Measurements from ENCODE around the gene TXNDC15.
A peak's percentile ranks its signal among the peaks of the same experiment; 100 is the strongest.

TXNDC15 gene

DNA sequence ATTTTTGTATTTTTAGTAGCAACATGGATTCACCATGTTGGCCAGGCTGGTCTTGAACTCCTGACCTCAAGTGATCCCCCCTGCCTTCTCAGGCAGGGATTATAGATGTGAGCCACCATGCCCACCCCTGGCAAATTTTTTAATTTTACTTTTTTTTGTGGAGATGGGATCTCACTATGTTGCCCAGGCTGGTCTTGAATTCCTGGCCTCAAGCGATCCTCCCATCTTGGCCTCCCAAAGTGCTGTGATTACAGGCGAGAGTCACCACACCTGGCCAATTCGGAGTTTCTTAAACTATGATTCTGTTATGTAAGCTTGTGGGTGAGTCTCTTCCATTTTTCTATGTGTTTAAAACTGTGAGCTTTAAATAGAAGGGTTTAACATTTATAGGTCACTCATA lies 58.3 kb downstream of the TXNDC15 start:
- no peak for FAIRE-seq

GRCh38 chr5:134934202-134934601 lies 60.0 kb downstream of the TXNDC15 start:
- FAIRE-seq = no peak

DNA sequence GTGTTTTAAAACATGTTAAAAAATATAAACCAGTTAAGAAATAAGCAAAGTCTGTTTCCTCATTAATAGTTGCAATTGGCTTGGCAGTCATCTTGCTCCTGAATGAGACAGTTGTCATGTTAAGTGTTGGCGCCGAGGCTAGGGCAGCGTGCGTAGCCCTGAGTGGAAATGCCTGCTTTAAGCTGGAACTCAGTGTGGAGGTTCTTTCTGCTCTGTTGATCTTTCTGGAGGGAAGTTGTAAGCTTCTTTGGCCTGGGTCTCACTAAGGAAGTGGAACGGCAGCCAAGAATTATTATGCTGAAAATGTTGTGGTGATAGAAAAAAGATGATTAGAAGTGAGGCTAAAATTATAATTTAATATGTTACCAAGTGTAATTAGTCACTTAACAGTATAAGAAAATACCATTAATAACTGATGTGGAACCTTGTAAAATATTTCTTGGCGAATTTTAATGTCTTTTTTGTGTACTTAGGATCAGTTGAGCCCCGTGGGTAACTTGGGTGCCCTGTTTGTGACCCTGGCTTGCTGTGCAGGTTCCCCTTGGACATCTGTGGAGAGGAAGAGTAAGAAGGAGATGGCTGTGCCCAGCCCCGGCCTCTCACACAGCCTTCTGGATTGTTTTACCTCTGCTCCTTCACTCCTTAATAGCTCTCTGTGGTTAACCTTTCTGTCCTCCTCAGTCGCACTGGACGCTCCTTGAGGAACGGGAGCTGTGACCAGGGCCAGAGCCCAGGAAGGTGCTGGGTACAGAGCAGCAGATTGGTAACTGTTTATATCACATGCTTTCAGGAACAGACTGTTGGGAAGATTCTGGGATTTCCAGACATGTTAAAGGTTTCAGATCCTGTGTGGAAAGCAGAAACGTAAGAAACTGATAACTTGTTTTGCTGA lies 61.8 kb downstream of the TXNDC15 start:
- FAIRE-seq = no peak

GRCh38 chr5:134937526-134937925 lies 63.4 kb downstream of the TXNDC15 start:
- no peak for FAIRE-seq

DNA sequence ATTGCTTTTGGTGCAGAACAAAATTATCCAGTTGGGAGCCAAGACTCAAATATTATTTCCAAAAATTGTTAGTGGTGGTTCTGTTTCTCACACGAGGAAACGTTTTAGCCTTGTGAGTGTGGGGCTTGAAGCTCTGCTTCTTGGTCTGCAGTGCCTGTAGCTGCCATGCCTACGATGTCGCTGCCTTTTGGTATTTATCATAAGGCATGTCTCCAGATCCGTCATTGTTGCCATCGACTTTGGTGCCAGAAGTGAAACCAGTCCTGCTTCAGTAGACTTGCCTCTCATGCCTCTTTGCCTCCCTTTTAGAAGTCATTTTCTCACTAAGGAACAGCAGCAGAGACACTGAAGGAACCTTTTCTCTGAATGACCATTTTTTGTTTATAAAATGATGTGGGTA lies 63.9 kb downstream of the TXNDC15 start:
- FAIRE-seq = no peak

DNA sequence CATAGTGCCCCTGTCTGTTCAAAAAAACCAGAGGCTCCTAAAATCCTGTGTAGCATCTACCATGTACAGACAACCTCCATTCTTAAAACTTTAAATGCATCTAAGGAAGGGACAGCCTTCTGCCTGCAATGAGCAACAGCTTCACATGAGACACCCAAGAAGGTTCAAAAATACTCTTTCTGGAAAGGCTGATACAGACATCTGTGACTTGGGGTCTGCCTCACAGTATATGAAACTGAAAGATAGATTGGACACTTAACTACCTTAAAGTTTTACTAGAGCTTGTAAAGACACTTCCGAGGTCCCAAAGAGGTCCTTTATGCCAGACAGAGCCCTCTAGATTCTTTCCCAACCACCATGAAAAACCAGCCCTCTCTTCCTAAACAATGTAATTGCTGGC lies 65.3 kb downstream of the TXNDC15 start:
- FAIRE-seq = no peak

DNA sequence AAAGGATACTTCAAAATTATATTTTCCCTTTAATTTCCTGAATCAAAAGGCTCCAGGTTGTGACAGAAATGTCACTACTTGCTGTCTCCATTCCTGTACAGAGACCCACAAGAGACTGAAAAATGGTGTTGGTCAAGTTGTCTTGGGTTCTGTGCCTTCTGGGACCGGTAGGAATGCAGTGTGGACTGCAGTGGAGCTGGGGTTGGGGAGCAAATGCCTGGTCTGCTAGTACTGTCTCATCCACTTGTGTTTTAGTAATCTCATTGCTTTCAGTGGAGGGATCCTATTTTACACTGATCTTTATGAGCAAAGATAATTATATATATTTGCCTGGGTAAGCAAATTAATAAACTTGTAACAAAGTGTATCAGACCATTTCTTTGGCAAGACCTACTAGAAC lies 69.4 kb downstream of the TXNDC15 start:
- FAIRE-seq = no peak

DNA sequence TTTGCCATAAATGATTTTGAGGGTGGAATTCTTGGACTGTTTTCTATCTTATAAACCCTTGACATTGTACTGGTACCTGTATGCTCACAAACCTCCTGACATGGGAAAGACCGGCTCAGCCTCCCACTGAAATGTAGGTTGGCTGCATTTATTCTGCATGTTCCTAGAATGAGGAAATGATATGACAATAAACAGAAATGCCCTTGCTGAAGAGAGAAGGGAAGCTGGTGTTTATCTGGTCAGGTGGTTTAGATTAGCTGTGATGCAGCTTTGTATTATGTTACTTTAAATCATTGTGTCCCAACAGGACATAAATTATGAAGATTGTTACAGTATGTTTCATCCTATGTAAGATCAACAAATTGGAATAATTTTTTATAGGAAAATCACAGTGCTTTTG lies 70.5 kb downstream of the TXNDC15 start:
- peak; percentile 17 for FAIRE-seq

DNA sequence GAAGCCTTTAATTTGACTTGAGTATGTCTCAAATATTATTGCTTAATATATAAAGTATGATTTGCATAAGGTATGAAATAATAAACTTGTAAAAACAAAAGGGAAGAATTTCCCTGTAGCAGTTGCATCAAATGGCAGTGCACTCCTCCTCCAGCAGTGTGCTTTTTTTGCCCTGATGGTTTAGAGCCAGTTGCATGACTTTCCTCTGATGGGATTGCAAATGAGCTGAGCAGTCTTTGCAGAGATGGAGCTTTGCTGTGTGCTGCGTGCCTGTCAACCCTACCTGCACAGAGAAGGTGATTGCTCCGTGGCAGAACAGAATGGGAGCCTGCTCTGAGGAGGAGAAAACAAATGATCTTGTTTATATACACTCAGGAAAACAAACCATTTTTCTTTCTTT lies 70.9 kb downstream of the TXNDC15 start:
- FAIRE-seq = no peak

DNA sequence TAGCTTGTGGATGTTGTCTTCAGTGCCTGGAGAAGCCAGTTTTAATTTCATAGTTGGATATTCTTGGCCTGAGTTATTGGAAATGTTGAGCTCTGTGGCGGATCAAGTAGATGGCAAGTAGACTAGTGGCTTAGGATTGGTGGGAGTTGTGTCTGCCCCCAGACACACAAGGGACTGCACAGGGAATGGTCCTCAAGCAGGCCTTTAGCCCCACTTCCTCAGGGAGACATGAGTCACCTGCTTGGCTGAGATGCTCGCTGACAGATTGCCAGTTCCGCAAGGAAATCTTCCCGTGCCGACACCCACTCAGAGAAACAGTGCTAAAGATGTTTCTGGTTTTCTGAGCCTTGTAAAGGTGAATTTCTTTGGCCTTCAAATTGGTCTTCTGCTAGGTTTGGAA lies 74.7 kb downstream of the TXNDC15 start:
- FAIRE-seq = no peak

GRCh38 chr5:134949316-134949715 lies 75.1 kb downstream of the TXNDC15 start:
- FAIRE-seq = no peak

Measured in G401.6 (cell line).